Measurements from ENCODE around the gene LGALS12. TPM values are rescaled to one million over a fixed set of nuclear protein-coding genes. Genes with fewer than 3 reads are reported as not detected.

The LGALS12 gene
- total RNA-seq, 3 donors from 2014 or later (not counting 1 experiment from before 2014, with no cell fraction given) = 0.23 to 1.8 (median 0.38) TPM

DNA sequence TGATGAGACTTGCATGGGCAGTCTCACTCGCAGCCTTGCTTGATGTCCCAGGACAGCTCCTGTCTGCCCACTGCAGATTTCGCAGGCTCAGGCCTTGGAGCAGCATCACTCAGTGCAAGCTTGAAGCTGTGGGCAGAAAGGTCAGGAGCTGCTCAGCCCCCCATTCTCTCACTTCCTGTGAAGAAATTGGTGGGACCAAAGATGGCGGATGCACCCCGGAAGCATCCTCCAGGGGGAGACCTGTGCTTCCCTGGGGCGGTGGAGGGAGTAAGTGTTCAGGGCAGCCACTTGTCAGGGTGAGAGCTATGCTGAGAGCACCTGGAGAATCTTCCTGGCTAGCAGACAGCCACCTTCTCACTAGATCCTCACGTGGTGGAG is 46.0 kb downstream of the LGALS12 start:
- Mint-ChIP-seq H3K36me3 (peaks cover 3% of the 10 kb centered on the region), H3K27me3 (ENCODE audit: low read depth in 2 of 2) (no peaks in the 10 kb centered on the region), H3K4me1 (peaks cover 68 to 69% of the 10 kb centered on the region in 2 donors), H3K27ac (peak overlapping the region; percentile 97 to 98), H3K4me3 (peak overlapping the region; percentile 85), H3K9me3 (no peaks in the 10 kb centered on the region)
- peak; percentile 37 to 73 for DNase-seq
- Histone ChIP-seq H3K9me3 (ENCODE audit: control insufficient read depth, insufficient read depth, low read length) (no peaks in the 10 kb centered on the region), H3K36me3 (ENCODE audit: control insufficient read depth, insufficient read depth, low read length) (peaks cover 5% of the 10 kb centered on the region), H3K4me3 (ENCODE audit: low read length) (peak overlapping the region; percentile 47), H3K27ac (ENCODE audit: low read length) (peak overlapping the region; percentile 93), H3K4me1 (ENCODE audit: control insufficient read depth, insufficient read depth, low read length) (peaks cover 48% of the 10 kb centered on the region), H3K27me3 (ENCODE audit: control insufficient read depth, insufficient read depth, low read length) (no peaks in the 10 kb centered on the region)
- 59% methylated on average over 5 of the region's 6 CpGs for WGBS (ENCODE audit: insufficient coverage)
- TF ChIP-seq, protein P1, sequence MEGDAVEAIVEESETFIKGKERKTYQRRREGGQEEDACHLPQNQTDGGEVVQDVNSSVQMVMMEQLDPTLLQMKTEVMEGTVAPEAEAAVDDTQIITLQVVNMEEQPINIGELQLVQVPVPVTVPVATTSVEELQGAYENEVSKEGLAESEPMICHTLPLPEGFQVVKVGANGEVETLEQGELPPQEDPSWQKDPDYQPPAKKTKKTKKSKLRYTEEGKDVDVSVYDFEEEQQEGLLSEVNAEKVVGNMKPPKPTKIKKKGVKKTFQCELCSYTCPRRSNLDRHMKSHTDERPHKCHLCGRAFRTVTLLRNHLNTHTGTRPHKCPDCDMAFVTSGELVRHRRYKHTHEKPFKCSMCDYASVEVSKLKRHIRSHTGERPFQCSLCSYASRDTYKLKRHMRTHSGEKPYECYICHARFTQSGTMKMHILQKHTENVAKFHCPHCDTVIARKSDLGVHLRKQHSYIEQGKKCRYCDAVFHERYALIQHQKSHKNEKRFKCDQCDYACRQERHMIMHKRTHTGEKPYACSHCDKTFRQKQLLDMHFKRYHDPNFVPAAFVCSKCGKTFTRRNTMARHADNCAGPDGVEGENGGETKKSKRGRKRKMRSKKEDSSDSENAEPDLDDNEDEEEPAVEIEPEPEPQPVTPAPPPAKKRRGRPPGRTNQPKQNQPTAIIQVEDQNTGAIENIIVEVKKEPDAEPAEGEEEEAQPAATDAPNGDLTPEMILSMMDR (IDR thresholded peaks at IDR 0.05) = no peak
- intact Hi-C loops (cut with micrococcal nuclease) = loop anchor here (5.0 kb wide), 1 partner anchor 60 kb away; the partner anchor contains the start of gene PLAAT3
- ATAC-seq = peak; percentile 13 to 25 (median 17)

DNA sequence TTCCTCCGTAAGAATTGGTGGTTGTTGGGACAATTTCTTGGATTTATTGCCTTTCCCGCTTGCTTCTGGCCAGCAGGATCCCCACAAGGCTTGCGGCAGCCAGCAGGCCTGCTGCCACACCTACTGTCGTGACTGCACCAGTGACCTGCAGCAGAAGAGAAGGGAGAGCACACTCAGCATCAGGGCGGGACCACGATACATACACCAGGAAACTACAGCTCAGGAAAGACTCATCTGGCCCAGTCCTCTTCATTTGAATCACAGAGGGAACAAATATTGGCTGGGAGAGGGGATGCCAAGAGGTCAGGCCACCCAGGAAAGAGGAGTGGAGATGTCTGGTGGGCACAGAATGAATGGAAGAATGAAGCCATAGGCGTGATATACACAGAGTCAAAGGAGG is 47.0 kb downstream of the LGALS12 start:
- H3K9me3 ChIP-seq (ENCODE audit: control insufficient read depth, insufficient read depth, low read length) = no peaks in the 10 kb centered on the region
- H3K4me1 ChIP-seq (ENCODE audit: control insufficient read depth, insufficient read depth, low read length) = peaks cover 48% of the 10 kb centered on the region
- peak overlapping the region; percentile 97 to 98 for H3K27ac Mint-ChIP-seq
- WGBS (ENCODE audit: insufficient coverage) = 64% methylated on average over 7 of the region's 7 CpGs
- H3K4me3 ChIP-seq (ENCODE audit: low read length) = no peak overlapping the region
- TF ChIP-seq, protein P1 (IDR thresholded peaks at IDR 0.05) = no peak
- peaks cover 64 to 66% of the 10 kb centered on the region in 2 donors for H3K4me1 Mint-ChIP-seq
- H3K9me3 Mint-ChIP-seq = no peaks in the 10 kb centered on the region
- intact Hi-C loops (cut with micrococcal nuclease) = loop anchor here (1.0 to 5.0 kb wide), 3 partner anchors 17 to 59 kb away; partner anchors contain the start of genes PLAAT3 and PLAAT4
- peak overlapping the region; percentile 93 for H3K27ac ChIP-seq (ENCODE audit: low read length)
- no peaks in the 10 kb centered on the region for H3K27me3 ChIP-seq (ENCODE audit: control insufficient read depth, insufficient read depth, low read length)
- no peaks in the 10 kb centered on the region for H3K27me3 Mint-ChIP-seq (ENCODE audit: low read depth in 2 of 2)
- ATAC-seq (no peak), DNase-seq (peak in 1 of 2 donors; percentile 27)
- H3K36me3 Mint-ChIP-seq = no peaks in the 10 kb centered on the region
- H3K4me3 Mint-ChIP-seq = peak overlapping the region; percentile 85
- H3K36me3 ChIP-seq (ENCODE audit: control insufficient read depth, insufficient read depth, low read length) = no peaks in the 10 kb centered on the region

DNA sequence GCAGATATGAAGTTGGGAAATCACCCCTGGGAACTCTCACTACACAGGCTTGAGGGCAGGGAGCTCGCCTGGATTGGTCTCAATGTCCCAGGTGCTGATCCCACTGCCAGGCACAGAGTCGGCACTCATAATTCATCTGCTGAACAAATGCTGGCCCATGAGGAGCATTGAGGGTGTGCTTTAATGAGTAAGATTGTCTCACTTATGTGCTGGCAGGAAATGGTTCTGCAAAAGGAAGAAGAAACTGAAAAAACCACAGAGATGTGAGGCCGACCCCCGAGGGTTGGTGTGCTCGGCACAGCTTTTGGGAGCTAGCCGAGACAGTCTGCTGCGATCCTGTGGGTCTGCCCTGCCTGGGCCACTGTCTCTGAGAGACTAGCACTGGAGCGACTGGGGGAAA is 47.9 kb downstream of the LGALS12 start:
- Mint-ChIP-seq H3K36me3 (no peaks in the 10 kb centered on the region), H3K4me3 (peak overlapping the region; percentile 85), H3K27me3 (ENCODE audit: low read depth in 2 of 2) (no peaks in the 10 kb centered on the region), H3K4me1 (peaks cover 58 to 60% of the 10 kb centered on the region in 2 donors), H3K9me3 (no peaks in the 10 kb centered on the region), H3K27ac (peak overlapping the region; percentile 97 to 98)
- H3K9me3 ChIP-seq (ENCODE audit: control insufficient read depth, insufficient read depth, low read length) = no peaks in the 10 kb centered on the region
- no peaks in the 10 kb centered on the region for H3K36me3 ChIP-seq (ENCODE audit: control insufficient read depth, insufficient read depth, low read length)
- DNase-seq = peak; percentile 71 to 80
- no peak overlapping the region for H3K4me3 ChIP-seq (ENCODE audit: low read length)
- intact Hi-C loops (cut with micrococcal nuclease) = loop anchor here (1.0 to 5.0 kb wide), 5 partner anchors 14 to 59 kb away; partner anchors contain the start of genes PLAAT3 and PLAAT4
- WGBS (ENCODE audit: insufficient coverage) = 0% methylated on average over 8 of the region's 8 CpGs
- no peaks in the 10 kb centered on the region for H3K27me3 ChIP-seq (ENCODE audit: control insufficient read depth, insufficient read depth, low read length)
- H3K4me1 ChIP-seq (ENCODE audit: control insufficient read depth, insufficient read depth, low read length) = peaks cover 48% of the 10 kb centered on the region
- peak; percentile 77 to 86 (median 86) for ATAC-seq
- H3K27ac ChIP-seq (ENCODE audit: low read length) = peak overlapping the region; percentile 93
- TF ChIP-seq, protein P1 (IDR thresholded peaks at IDR 0.05) = no peak

DNA sequence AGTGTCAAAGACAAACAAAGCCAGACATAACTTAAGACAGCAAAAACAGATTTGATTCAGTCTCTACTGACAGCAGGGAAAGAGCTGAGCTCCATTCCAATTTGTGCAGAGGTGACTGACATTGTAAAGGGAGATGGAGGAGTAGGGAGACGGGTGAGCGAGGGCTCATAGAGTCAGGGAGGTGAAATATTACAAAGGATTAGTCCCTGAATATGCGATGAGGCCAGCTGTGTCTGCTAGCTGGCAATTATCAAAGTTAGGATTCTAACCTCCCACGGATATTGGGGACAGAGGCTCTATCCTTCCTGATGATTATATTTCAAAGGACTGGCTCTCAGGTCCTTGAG is 49.0 kb downstream of the LGALS12 start:
- peak overlapping the region; percentile 97 to 98 for H3K27ac Mint-ChIP-seq
- Histone ChIP-seq H3K36me3 (ENCODE audit: control insufficient read depth, insufficient read depth, low read length) (no peaks in the 10 kb centered on the region), H3K4me1 (ENCODE audit: control insufficient read depth, insufficient read depth, low read length) (peaks cover 48% of the 10 kb centered on the region), H3K9me3 (ENCODE audit: control insufficient read depth, insufficient read depth, low read length) (no peaks in the 10 kb centered on the region), H3K4me3 (ENCODE audit: low read length) (no peak overlapping the region), H3K27ac (ENCODE audit: low read length) (peak overlapping the region; percentile 93), H3K27me3 (ENCODE audit: control insufficient read depth, insufficient read depth, low read length) (no peaks in the 10 kb centered on the region)
- no peak overlapping the region for H3K4me3 Mint-ChIP-seq
- TF ChIP-seq, protein P1 (IDR thresholded peaks at IDR 0.05) = no peak
- intact Hi-C loops (cut with micrococcal nuclease) = loop anchor here (1.0 to 5.0 kb wide), 3 partner anchors 12 to 57 kb away; partner anchors contain the start of gene PLAAT3
- H3K9me3 Mint-ChIP-seq = no peaks in the 10 kb centered on the region
- DNase-seq (no peak), ATAC-seq (no peak)
- WGBS (ENCODE audit: insufficient coverage) = 96% methylated on average over 4 of the region's 4 CpGs
- H3K36me3 Mint-ChIP-seq = no peaks in the 10 kb centered on the region
- no peaks in the 10 kb centered on the region for H3K27me3 Mint-ChIP-seq (ENCODE audit: low read depth in 2 of 2)
- H3K4me1 Mint-ChIP-seq = peaks cover 56 to 59% of the 10 kb centered on the region in 2 donors

Measured in natural killer cell (primary cell).